Retina (tissue), 1 donor: ENCODE data around the gene FDXR.
"Not testable (repeated sequence)": the region's sequence is repeated elsewhere in the genome, so short reads cannot be mapped to it uniquely, and the experiment has no call there.

ENCODE experiments used
- DNase-seq: peaks from one replicate; pipeline ENCODE4 v3.0.0-alpha.2; 2016

FDXR gene

DNA sequence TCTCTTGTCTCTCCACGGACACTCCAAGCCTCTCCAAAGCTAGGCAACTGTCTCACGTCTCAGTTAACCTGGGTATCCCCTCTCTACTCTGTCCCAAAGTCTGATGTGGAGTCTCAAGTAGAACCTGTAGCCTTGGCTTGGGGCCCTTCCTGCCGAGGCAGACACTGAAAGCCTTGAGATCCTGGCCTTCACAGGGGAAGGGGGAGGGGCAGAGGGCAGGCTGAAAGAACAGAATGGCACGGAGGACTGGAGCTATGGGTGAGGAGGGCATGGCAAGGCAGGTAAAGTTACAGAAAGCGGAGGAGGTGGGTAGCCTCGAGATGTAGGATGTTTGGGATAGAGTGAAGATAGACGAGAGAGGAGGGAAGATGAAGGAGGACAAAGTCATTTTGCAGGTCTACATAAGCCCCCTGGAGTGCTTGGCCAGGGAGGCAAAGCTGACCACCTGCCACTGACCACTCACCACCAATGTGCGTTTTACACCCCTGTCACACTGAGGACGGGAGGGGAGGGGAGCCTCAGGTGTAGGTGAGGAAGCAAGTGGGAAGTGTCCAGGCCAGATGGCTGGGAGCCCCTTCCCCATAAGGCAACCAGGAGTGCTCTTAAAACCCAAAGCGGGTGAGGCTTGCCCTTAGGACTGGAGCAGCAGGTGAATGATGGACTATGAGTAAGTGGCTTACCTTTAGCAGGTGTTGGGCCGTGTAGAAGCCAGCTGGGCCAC, 1.3 kb downstream of the FDXR start:
- DNase-seq: no peak

- no peak for DNase-seq
These were observed 2.3 kb downstream of the FDXR start for GRCh38 chr17:74870512-74870911.

DNA sequence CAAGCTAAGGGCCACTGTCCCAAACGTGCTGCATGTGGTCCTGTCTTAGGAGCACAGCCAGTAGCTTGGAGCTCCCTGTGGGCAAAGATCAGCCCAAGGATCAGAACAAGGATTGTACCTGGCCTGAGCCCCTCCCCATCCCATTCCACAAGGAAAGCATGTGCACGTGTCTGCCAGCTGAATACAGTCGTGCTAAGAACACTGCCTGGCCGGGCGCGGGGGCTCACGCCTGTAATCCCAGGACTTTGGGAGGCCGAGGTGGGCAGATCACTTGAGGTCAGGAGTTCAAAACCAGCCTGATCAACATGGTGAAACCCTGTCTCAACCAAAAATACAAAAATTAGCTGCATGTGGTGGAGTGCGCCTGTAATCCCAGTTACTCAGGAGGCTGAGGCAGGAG, 2.8 kb downstream of the FDXR start:
- DNase-seq: not testable (repeated sequence)

DNA sequence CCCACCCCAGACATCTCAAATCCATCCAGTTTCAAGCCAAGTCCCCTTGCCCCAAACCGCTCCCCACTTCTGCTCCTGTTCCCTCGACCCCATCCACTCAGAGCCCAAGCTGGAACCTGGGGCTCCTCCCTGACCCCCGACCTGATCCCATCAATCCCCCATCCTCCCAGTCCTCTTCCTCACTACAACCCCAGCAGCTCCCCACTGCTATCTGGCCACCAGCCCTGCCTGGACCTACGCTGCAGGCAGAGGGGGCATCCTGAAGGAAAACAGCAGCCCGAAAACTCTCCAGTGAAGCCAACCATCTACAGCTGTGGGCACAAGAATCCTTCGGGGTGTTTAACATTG, 3.9 kb downstream of the FDXR start:
- DNase-seq: no peak

DNA sequence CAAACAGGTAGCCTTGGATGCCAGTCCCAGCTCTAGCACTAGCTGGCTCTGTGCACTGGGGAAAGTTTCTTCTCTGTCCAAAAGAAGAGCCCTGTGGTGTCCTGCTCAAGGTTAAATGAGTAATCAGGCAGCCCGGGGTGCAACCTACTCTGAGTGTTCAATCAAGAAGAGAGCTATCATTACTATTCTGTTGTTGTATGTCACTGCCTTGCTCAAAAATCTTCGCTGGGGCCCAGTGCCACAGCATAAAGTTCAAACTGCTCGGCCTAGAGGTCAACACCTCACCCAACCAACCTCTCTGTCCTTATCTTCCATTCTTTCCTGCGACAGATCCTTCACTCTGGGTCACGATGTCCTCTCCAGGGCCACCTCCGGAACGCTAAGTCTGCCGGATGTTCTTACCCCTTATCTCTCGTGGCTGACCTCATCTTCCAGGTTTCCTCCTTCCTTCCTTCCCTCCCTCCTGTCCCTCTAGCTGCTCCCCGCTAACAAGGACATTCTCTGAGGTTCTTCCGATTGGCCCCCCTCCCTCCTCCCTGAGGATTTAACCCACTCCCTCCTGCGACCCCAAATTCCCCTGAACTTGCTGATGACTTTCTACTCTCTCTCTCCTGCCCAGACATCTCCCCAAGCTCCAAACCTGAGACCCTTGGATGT, 4.4 kb downstream of the FDXR start:
- DNase-seq: no peak

GRCh38 chr17:74866198-74866835, 6.5 kb downstream of the FDXR start:
- DNase-seq: no peak

GRCh38 chr17:74865504-74866197, 7.1 kb downstream of the FDXR start:
- no peak for DNase-seq

DNA sequence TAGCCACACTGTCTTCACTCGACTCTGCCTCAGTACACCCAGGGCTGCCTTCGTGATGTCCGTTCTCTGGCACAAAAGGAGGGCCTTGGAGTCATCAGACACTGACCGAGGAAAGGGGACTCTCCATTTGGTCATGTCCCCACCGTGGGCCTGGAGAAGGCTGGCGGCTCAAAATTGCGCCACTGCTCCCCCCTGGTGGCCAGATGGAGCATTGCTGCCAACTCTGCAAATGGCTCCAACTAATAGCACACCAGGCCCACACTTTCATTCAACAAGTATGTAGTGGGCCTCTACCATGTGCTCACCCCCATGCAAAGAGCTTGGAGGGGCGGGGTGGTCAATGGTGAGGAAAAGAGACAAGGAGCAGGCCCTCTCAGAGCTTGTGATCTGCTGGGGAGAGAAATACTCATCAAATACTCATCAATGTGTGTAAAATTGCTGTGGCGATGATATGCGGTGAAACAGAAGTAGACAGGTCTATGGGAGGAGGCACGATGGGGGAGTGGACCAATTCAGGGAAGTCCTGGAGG, 7.9 kb downstream of the FDXR start:
- DNase-seq: peak; percentile 90

DNA sequence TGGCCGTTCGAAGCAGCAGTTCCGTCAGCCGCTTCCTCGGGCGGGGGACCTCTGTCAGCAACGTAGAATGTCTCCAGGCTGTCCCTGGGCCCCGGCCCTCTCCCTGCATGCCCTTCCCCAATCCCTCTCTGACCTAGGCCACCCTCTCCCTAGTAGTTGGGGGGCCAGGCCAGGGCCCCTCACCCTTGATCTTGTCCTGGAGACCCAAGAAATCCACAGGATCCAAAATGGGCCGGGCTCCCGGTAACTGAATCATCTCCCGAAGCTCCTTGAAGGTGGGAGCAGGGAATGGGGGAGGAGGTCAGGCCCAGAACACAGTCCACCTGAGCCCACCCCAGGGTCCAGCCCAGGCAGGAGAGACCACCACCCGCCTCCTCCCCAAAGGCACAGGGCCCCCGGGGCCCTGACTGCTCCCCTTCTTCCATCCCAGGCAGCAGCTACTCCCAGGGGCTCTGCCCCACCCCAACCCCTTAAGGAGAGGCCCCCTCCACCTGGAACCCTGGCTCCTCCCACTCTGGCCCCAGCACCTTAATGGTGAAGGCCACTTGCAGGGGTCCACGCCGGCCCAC, 8.4 kb downstream of the FDXR start:
- no peak for DNase-seq

DNA sequence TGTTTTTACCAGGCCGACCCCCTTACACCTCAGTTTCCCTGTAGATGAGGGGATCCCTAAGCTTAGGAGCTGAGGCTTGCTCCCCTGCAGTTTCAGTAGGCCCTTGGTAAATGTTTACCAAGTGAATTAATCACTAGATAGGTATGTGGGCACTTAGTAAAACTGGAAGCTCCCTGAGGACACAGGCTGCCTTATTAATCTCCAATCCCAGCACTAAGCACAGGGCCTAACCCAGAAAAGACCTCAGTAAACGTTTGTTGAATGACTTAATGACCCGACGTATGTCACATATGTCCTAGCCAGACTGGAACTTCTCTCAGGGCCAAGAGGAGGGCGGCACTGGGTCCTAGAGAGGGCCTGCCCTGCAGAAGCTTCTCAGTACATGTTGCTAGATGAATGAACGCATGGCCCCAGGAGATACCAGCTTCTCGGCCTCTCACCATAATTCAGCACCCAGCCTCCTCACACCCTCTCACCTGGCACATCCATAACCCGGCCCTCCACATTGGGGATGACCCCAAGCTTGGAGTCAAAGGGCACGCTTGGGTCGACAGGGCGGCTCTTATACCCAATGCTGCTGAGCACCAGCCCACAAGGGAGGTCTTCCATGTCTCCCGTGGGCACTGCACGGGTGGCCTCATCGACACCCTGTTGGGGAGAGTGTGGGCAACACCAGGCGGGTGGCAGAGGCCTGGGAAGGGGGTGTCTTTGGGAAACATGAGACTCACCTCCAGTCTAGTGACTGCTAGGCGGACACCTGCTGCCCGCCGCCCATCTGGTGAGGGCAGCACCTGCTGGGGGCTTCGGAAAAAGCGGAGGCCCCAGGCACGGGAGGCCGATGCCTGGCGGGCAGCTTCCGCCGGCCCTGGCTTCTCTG, 9.1 kb downstream of the FDXR start:
- no peak for DNase-seq

DNA sequence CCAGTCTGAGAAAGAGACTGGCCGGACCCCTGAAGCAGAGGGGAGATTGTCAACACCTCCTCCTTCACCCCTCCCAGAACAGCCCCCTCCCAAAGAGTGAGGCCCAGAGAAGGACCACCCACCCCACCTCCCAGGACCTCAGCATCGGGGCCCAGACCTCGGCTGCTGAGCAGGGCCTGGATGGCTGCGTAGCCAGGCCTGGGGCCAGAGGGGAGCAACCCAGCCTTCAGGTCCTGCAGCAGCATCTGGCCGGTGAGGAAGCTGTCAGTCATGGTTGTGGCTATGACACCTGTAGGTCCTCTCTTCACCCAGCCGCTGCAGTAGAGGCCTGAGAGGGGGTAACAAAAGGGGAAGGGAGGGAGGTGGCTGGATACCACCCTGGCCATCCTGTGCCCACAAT, 9.9 kb downstream of the FDXR start:
- DNase-seq: no peak

GRCh38 chr17:74862108-74862901, 10.5 kb downstream of the FDXR start:
- peak; percentile 87 for DNase-seq

DNA sequence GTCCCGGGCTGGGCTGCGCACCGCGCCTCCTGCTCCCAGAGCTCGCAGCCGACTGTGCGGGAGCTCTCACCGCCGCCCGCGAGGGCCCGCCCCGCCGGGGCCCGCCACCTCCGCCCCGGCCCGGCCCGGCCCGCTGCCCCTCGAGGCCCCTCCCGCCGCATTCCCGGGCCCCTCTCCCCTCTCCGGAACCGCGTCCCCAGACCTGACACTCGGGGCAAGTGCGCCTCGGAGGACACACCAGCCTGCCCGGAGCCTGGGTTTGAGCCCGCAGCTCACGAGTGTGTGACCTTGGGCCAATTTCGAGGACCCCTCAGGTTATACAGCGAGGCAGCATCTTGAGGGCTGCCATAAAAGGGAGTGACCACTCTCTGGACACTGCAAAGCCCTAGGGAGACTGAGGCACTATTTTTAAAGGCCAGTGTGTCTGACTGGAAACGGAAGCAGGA, 11.1 kb downstream of the FDXR start:
- no peak for DNase-seq

DNA sequence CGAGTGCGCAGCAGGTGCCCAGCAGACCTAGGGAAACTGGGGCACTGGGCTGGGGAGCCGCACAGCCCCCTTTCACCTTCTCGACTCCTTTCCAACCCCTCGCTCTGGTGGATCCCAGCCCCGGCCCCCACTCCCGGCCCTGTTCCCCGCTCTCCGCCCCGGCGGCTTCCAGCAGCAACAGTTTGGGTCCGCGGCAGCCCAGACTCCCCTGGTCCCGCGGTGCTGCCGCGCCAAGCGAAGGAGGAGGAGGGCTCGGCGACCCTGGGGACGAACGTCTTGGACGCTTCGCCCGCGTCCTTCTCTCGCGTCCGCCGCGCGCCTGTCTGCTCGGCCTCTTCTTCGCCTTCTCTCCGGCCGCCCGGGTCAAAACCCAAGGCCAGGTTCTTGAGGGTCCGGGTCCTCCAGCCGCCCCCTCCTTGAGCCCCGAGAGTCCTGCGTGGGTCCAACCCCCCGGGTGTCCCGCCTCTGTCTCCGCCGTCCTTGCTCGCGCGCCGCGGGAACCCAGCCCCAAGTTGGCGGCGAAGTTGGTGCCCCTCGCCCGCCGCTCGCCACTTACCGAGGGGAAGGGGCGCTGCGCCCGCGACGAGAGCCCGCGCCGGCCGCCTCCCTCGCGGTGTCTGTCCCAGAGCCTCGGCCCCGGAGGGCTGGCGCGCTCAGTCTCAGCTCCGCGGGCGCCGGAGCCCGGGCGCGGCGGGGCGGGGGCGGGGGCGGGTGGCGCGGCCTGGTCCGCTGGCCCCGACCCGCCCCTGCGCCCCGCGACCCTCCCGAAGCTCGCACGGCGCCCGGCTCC, 11.7 kb downstream of the FDXR start:
- DNase-seq: no peak

- DNase-seq: peak; percentile 63
These were observed 12.4 kb downstream of the FDXR start for GRCh38 chr17:74860229-74860871.

GRCh38 chr17:74859459-74860228, 13.2 kb downstream of the FDXR start, which contains the start of gene GRIN2C:
Gene GRIN2C (minus strand): TSS chr17:74859885. CDS start chr17:74855092, 4,793 bp downstream.
- peak; percentile 32 for DNase-seq

- peak; percentile 5 for DNase-seq
These were observed 13.9 kb downstream of the FDXR start for GRCh38 chr17:74858672-74859458.

- no peak for DNase-seq
These were observed 15.6 kb downstream of the FDXR start for GRCh38 chr17:74857191-74857590.
